ENCODE results near the gene CEP72. TPM values are rescaled to one million over a fixed set of nuclear protein-coding genes. Genes with fewer than 3 reads are reported as not detected.

Gene CEP72
- total and polyA plus RNA-seq, 2 of the 13 experiments (the other 11 are each of a cell fraction or from before 2014, with no cell fraction given), result 3.4 to 9.4 TPM

GRCh38 chr5:644509-644908, 32.4 kb downstream of the CEP72 start:
- Histone ChIP-seq H3K4me1 (ENCODE audit: insufficient read depth, low read length) (0 out of 2 replicates have a peak, but pooled peaks cover 10% of the 10 kb centered on the region), H3K9ac (ENCODE audit: insufficient read depth, low read depth, low read length) (no peak overlapping the region), H3K36me3 (replicated peaks in 1 of 2; ENCODE audit: control insufficient read depth in 1 of 2, insufficient read depth in 2 of 2, low read length in 2 of 2) (peaks cover 11 to 55% of the 10 kb centered on the region in 2 experiments; a peak in 4 of 5 replicates), H3K9me3 (ENCODE audit: low read length) (no peaks in the 10 kb centered on the region), H3K4me3 (replicated peaks in 1 of 3; ENCODE audit: insufficient read depth in 1 of 3, low read depth in 2 of 3, low read length in 3 of 3) (no peak overlapping the region), H3K4me2 (ENCODE audit: low read depth, low read length) (no peak overlapping the region), H4K20me1 (ENCODE audit: insufficient read depth, low read length) (no peaks in the 10 kb centered on the region), H3K27ac (ENCODE audit: extremely low read length, insufficient read depth, low read length) (no peak overlapping the region), H3K79me2 (ENCODE audit: insufficient read depth, low read length) (no peaks in the 10 kb centered on the region), H2AFZ (ENCODE audit: low read length) (no peak overlapping the region), H3K27me3 (ENCODE audit: control insufficient read depth in 1 of 2, insufficient read depth in 2 of 2, low read length in 2 of 2) (no peaks in the 10 kb centered on the region)
- ATAC-seq, result no peak
- no TSS peak for BruUV-seq (replicated peaks)
- ChIA-PET POLR2A (no interaction called here), CTCF (ENCODE audit: low intra/inter-chr PET ratio, low total read pairs) (no interaction called here)
- intact Hi-C loops (cut with micrococcal nuclease; ENCODE audit: unreplicated experiment), result no loop called here
- no peak for FAIRE-seq
- no peak for DNase-seq (ENCODE audit: low spot score)
- WGBS (ENCODE audit: low lambda C conversion rate), result 94% methylated on average over 11 of the region's 13 CpGs
- in situ Hi-C loops (cut with HindIII; ENCODE audit: extremely low pct_ligation_motif_present, low pct_unique_long_range_greater_than_20kb), result no loop called here
- TF ChIP-seq HDAC6 (IDR thresholded peaks at IDR 0.05; ENCODE audit: low read depth, low read length) (no peak), TMF1 (CRISPR knock-in tag; IDR thresholded peaks at IDR 0.05; ENCODE audit: low read depth) (no peak), ZNF34 (CRISPR knock-in tag; IDR thresholded peaks at IDR 0.05; ENCODE audit: borderline replicate concordance) (no peak), ZNF737 (CRISPR knock-in tag; IDR thresholded peaks at IDR 0.05; ENCODE audit: borderline replicate concordance) (no peak), ZNF337 (CRISPR knock-in tag; IDR thresholded peaks at IDR 0.05; ENCODE audit: borderline replicate concordance, low read depth) (no peak), ZNF33B (CRISPR knock-in tag; IDR thresholded peaks at IDR 0.05) (no peak), ZZZ3 (CRISPR knock-in tag; IDR thresholded peaks at IDR 0.05; ENCODE audit: borderline replicate concordance) (no peak), FOXK2 (IDR thresholded peaks at IDR 0.05) (no peak), ZNF431 (CRISPR knock-in tag; IDR thresholded peaks at IDR 0.05; ENCODE audit: borderline replicate concordance, low read depth) (no peak), ZNF251 (CRISPR knock-in tag; IDR thresholded peaks at IDR 0.05) (no peak), ZFX (CRISPR knock-in tag; IDR thresholded peaks at IDR 0.05; ENCODE audit: low read depth) (no peak), ZNF720 (CRISPR knock-in tag; IDR thresholded peaks at IDR 0.05) (no peak), HNRNPK (IDR thresholded peaks at IDR 0.05; ENCODE audit: low read depth, low read length, poor library complexity, severe bottlenecking) (no peak), FOSL1 (CRISPR knock-in tag; IDR thresholded peaks at IDR 0.05; ENCODE audit: borderline replicate concordance) (no peak)
- TF ChIP-seq, protein P1, sequence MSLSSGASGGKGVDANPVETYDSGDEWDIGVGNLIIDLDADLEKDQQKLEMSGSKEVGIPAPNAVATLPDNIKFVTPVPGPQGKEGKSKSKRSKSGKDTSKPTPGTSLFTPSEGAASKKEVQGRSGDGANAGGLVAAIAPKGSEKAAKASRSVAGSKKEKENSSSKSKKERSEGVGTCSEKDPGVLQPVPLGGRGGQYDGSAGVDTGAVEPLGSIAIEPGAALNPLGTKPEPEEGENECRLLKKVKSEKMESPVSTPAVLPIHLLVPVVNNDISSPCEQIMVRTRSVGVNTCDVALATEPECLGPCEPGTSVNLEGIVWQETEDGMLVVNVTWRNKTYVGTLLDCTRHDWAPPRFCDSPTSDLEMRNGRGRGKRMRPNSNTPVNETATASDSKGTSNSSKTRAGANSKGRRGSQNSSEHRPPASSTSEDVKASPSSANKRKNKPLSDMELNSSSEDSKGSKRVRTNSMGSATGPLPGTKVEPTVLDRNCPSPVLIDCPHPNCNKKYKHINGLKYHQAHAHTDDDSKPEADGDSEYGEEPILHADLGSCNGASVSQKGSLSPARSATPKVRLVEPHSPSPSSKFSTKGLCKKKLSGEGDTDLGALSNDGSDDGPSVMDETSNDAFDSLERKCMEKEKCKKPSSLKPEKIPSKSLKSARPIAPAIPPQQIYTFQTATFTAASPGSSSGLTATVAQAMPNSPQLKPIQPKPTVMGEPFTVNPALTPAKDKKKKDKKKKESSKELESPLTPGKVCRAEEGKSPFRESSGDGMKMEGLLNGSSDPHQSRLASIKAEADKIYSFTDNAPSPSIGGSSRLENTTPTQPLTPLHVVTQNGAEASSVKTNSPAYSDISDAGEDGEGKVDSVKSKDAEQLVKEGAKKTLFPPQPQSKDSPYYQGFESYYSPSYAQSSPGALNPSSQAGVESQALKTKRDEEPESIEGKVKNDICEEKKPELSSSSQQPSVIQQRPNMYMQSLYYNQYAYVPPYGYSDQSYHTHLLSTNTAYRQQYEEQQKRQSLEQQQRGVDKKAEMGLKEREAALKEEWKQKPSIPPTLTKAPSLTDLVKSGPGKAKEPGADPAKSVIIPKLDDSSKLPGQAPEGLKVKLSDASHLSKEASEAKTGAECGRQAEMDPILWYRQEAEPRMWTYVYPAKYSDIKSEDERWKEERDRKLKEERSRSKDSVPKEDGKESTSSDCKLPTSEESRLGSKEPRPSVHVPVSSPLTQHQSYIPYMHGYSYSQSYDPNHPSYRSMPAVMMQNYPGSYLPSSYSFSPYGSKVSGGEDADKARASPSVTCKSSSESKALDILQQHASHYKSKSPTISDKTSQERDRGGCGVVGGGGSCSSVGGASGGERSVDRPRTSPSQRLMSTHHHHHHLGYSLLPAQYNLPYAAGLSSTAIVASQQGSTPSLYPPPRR (CRISPR knock-in tag; IDR thresholded peaks at IDR 0.05; ENCODE audit: borderline replicate concordance), result no peak
- TF ChIP-seq, protein P2, sequence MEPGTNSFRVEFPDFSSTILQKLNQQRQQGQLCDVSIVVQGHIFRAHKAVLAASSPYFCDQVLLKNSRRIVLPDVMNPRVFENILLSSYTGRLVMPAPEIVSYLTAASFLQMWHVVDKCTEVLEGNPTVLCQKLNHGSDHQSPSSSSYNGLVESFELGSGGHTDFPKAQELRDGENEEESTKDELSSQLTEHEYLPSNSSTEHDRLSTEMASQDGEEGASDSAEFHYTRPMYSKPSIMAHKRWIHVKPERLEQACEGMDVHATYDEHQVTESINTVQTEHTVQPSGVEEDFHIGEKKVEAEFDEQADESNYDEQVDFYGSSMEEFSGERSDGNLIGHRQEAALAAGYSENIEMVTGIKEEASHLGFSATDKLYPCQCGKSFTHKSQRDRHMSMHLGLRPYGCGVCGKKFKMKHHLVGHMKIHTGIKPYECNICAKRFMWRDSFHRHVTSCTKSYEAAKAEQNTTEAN (CRISPR knock-in tag; conservative IDR thresholded peaks at IDR 0.05), result no peak

Measured in HepG2 (cell line).